ENCODE results near the gene LINS1. TPM values are rescaled to one million over a fixed set of nuclear protein-coding genes. Genes with fewer than 3 reads are reported as not detected.

LINS1 gene
- total RNA-seq, 1 donor from 2014 or later, result 14.5 TPM

- no peak overlapping the region for H3K4me3 ChIP-seq
- no peak for DNase-seq (ENCODE audit: extremely low spot score in 2 of 2)
- no peaks in the 10 kb centered on the region for H3K36me3 ChIP-seq
- no peak overlapping the region for H3K27ac ChIP-seq
- intact Hi-C loops (cut with DNase I), result no loop called here
- H3K27me3 ChIP-seq, result no peaks in the 10 kb centered on the region
- no peaks in the 10 kb centered on the region for H3K9me3 ChIP-seq
- H3K4me1 ChIP-seq, result no peaks in the 10 kb centered on the region
- no peak for TF ChIP-seq POLR2A (IDR thresholded peaks at IDR 0.05)
- no peak for TF ChIP-seq POLR2AphosphoS5 (IDR thresholded peaks at IDR 0.05; ENCODE audit: insufficient read depth in 1 of 2, low read depth in 1 of 2)
- no peak for TF ChIP-seq CTCF (IDR thresholded peaks at IDR 0.05)
These were observed 13.2 kb downstream of the LINS1 start for GRCh38 chr15:100588638-100589242.

- DNase-seq (ENCODE audit: extremely low spot score in 2 of 2), result no peak
- Histone ChIP-seq H3K4me1 (peaks cover 8% of the 10 kb centered on the region), H3K27ac (no peak overlapping the region), H3K27me3 (no peaks in the 10 kb centered on the region), H3K9me3 (no peaks in the 10 kb centered on the region), H3K36me3 (peaks cover 0 to 4% of the 10 kb centered on the region in 2 donors), H3K4me3 (no peak overlapping the region)
- TF ChIP-seq POLR2AphosphoS5 (IDR thresholded peaks at IDR 0.05; ENCODE audit: insufficient read depth in 1 of 2, low read depth in 1 of 2) (no peak), POLR2A (IDR thresholded peaks at IDR 0.05) (no peak), CTCF (IDR thresholded peaks at IDR 0.05) (no peak)
- intact Hi-C loops (cut with DNase I), result no loop called here
These were observed 21.6 kb downstream of the LINS1 start for GRCh38 chr15:100580414-100580813.

- H3K27ac ChIP-seq, result no peak overlapping the region
- no peak for TF ChIP-seq POLR2AphosphoS5 (IDR thresholded peaks at IDR 0.05; ENCODE audit: insufficient read depth in 1 of 2, low read depth in 1 of 2)
- no peak for TF ChIP-seq CTCF (IDR thresholded peaks at IDR 0.05)
- TF ChIP-seq POLR2A (IDR thresholded peaks at IDR 0.05), result no peak
- intact Hi-C loops (cut with DNase I), result loop anchor here (5.0 kb wide), 1 partner anchor 226 kb away; no protein-coding TSS in a partner anchor
- H3K4me3 ChIP-seq, result no peak overlapping the region
- H3K4me1 ChIP-seq, result no peaks in the 10 kb centered on the region
- peaks cover 0 to 25% of the 10 kb centered on the region in 2 donors for H3K36me3 ChIP-seq
- H3K9me3 ChIP-seq, result no peaks in the 10 kb centered on the region
- no peak for DNase-seq (ENCODE audit: extremely low spot score in 2 of 2)
- H3K27me3 ChIP-seq, result no peaks in the 10 kb centered on the region
These were observed 28.5 kb downstream of the LINS1 start for GRCh38 chr15:100573526-100573925.

- TF ChIP-seq POLR2AphosphoS5 (IDR thresholded peaks at IDR 0.05; ENCODE audit: insufficient read depth in 1 of 2, low read depth in 1 of 2) (no peak), CTCF (IDR thresholded peaks at IDR 0.05) (peak; percentile 27 to 61 (median 33))
- no peaks in the 10 kb centered on the region for H3K4me1 ChIP-seq
- no peak for DNase-seq (ENCODE audit: extremely low spot score in 2 of 2)
- H3K27me3 ChIP-seq, result no peaks in the 10 kb centered on the region
- H3K9me3 ChIP-seq, result no peaks in the 10 kb centered on the region
- H3K4me3 ChIP-seq, result no peak overlapping the region
- intact Hi-C loops (cut with DNase I), result loop anchor here (5.0 kb wide), 1 partner anchor 225 kb away; no protein-coding TSS in a partner anchor
- peaks cover 0 to 25% of the 10 kb centered on the region in 2 donors for H3K36me3 ChIP-seq
- H3K27ac ChIP-seq, result no peak overlapping the region
These were observed 29.5 kb downstream of the LINS1 start for GRCh38 chr15:100572362-100572983.

- H3K36me3 ChIP-seq, result peaks cover 0 to 25% of the 10 kb centered on the region in 2 donors
These were observed 30.3 kb downstream of the LINS1 start for GRCh38 chr15:100571592-100572167.

More at GRCh38 chr15:100571592-100572167, 30.3 kb downstream of the LINS1 start:
- Histone ChIP-seq H3K9me3 (no peaks in the 10 kb centered on the region), H3K4me1 (no peaks in the 10 kb centered on the region), H3K27ac (no peak overlapping the region), H3K27me3 (no peaks in the 10 kb centered on the region), H3K4me3 (no peak overlapping the region)
- DNase-seq (ENCODE audit: extremely low spot score in 2 of 2), result no peak
- intact Hi-C loops (cut with DNase I), result loop anchor here (5.0 kb wide), 1 partner anchor 224 kb away; no protein-coding TSS in a partner anchor
- TF ChIP-seq POLR2AphosphoS5 (IDR thresholded peaks at IDR 0.05; ENCODE audit: insufficient read depth in 1 of 2, low read depth in 1 of 2), result no peak
- no peak for TF ChIP-seq CTCF (IDR thresholded peaks at IDR 0.05)
- TF ChIP-seq POLR2A (IDR thresholded peaks at IDR 0.05), result no peak
